Panc1 (cell line): ENCODE results near the gene SLC35F2. TPM values are rescaled to one million over a fixed set of nuclear protein-coding genes. Genes with fewer than 3 reads are reported as not detected.

Source experiments
- ATAC-seq: fragments of 200-7000 bp; cut with Tn5 transposase; 2 replicates; pipeline ENCODE4 v1.9.1; 2020; ENCODE audit warnings: mild to moderate bottlenecking, moderate library complexity
- BruUV-seq: library from RNA; stranded (reverse); fragments of 400-500 nt; replicated peaks from 2 replicates; lab custom pipeline; 2021; lab: Mats Ljungman, UMichigan
- CTCF ChIA-PET: fragments of 300-600 bp; sonication (Branson Sonifier 250); formaldehyde crosslinking; loops from one replicate; lab custom pipeline; 2022; ENCODE audit warnings: antibody characterized with exemption; lab: Charles Lee
- POLR2A ChIA-PET: fragments of 300-600 bp; sonication (Branson Sonifier 250); formaldehyde crosslinking; loops from one replicate; lab custom pipeline; 2022; ENCODE audit warnings: antibody characterized with exemption; lab: Charles Lee
- DNase-seq: peaks from one replicate; pipeline ENCODE4 v3.0.0-alpha.2; 2010; ENCODE audit warnings: low read depth, low spot score
- H3K27ac ChIP-seq: 2 replicates; pipeline ENCODE4 v1.5.1; 2011; ENCODE audit warnings: mild to moderate bottlenecking, low read length, inconsistent platforms
- H3K27me3 ChIP-seq: fragments of 200-500 bp; sonication (Bioruptor generic); 2 replicates; pipeline ENCODE4 v1.6.0; 2014; ENCODE audit warnings: low read length, inconsistent platforms; ENCODE audit not compliant: control insufficient read depth, insufficient read depth
- H3K36me3 ChIP-seq: fragments of 200-500 bp; sonication (Bioruptor generic); 2 replicates; pipeline ENCODE4 v1.5.1; 2014; ENCODE audit warnings: inconsistent platforms, mild to moderate bottlenecking, low read length, moderate library complexity; ENCODE audit not compliant: control insufficient read depth, insufficient read depth
- H3K4me1 ChIP-seq: 2 replicates; pipeline ENCODE4 v1.5.1; 2011; ENCODE audit warnings: inconsistent platforms, mild to moderate bottlenecking, low read length, moderate library complexity; ENCODE audit not compliant: control insufficient read depth, insufficient read depth
- H3K4me3 ChIP-seq, 2 experiments: 2 replicates each; pipeline ENCODE4 v1.5.1; 2011 to 2012; ENCODE audit warnings: low read depth in 2 of 2, low read length in 2 of 2, mild to moderate bottlenecking in 2 of 2, inconsistent platforms in 1 of 2, moderate library complexity in 1 of 2
- H3K9me3 ChIP-seq: fragments of 200-500 bp; sonication (Bioruptor generic); 2 replicates; pipeline ENCODE4 v1.5.1; 2014; ENCODE audit warnings: low read depth, mild to moderate bottlenecking, inconsistent platforms, low read length, moderate library complexity; ENCODE audit not compliant: control insufficient read depth, insufficient read depth
- CTCF ChIP-seq: fragments of 450-650 bp; IDR thresholded peaks from 2 replicates; pipeline ENCODE4 v1.5.1; 2017; ENCODE audit warnings: mild to moderate bottlenecking
- POLR2AphosphoS5 ChIP-seq: IDR thresholded peaks from 2 replicates; pipeline ENCODE4 v1.6.1; 2012; ENCODE audit warnings: mild to moderate bottlenecking, low read depth, low read length, moderate library complexity
- REST ChIP-seq, 2 experiments: IDR thresholded peaks; 2 replicates each; pipeline ENCODE4 v1.6.1; 2011 to 2012; ENCODE audit warnings: low read depth in 2 of 2, control low read depth in 1 of 2, low read length in 1 of 2, mild to moderate bottlenecking in 1 of 2, moderate library complexity in 1 of 2; ENCODE audit not compliant: insufficient read depth in 1 of 2
- SIN3A ChIP-seq: IDR thresholded peaks from 2 replicates; pipeline ENCODE4 v1.6.1; 2012; ENCODE audit warnings: low read depth, mild to moderate bottlenecking, low read length, moderate library complexity, borderline replicate concordance; ENCODE audit not compliant: insufficient read depth
- TCF7L2 ChIP-seq: IDR thresholded peaks from 2 replicates; pipeline ENCODE4 v1.6.1; 2011; ENCODE audit warnings: mild to moderate bottlenecking, low read depth, low read length, inconsistent platforms
- in situ Hi-C: cut with HindIII; loops from 2 replicates; pipeline ENCODE4 v1.10.0; 2016; ENCODE audit warnings: low sequenced_read_pairs, low pct_unique_long_range_greater_than_20kb
- intact Hi-C: fragments of 100-400 bp; cut with micrococcal nuclease; formaldehyde crosslinking; loops from one replicate; pipeline ENCODE4 v1.10.0; 2022; ENCODE audit not compliant: unreplicated experiment
- total RNA-seq: library from RNA; stranded (reverse); gene quantifications from one replicate; pipeline ENCODE4 v1.2.1, GENCODE V29; 2021; ENCODE audit not compliant: unreplicated experiment

Gene SLC35F2
- total RNA-seq, 1 experiment from 2014 or later: 89.4 TPM

DNA sequence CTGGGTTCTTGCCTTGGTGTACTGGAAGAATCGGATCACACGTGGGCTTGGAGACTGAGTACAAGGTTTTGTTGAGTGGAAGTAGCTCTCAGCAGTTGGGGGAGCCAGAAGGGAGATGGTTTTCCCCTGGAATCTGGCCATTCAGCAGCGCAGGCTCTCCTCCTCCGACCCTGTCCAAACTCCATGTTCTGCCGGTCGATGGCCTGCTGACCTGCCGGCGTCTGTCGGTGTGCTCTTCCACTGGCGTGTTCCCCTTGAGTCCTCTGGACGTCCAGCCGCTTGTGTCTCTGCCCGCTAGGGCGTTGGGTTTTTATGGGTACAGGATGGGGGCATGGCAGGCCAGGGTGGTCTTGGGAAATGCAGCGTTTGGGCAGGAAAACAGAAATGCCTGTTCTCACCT, 108.3 kb downstream of the SLC35F2 start:
- in situ Hi-C loops: no loop called here
- Histone ChIP-seq H3K9me3 (no peaks in the 10 kb centered on the region), H3K27me3 (no peaks in the 10 kb centered on the region), H3K4me3 (no peak overlapping the region), H3K36me3 (no peaks in the 10 kb centered on the region), H3K4me1 (no peaks in the 10 kb centered on the region), H3K27ac (no peak overlapping the region)
- DNase-seq: no peak
- no TSS peak for BruUV-seq
- no peak for ATAC-seq
- POLR2A ChIA-PET: no interaction called here
- CTCF ChIA-PET: no interaction called here
- intact Hi-C loops: no loop called here
- TF ChIP-seq TCF7L2 (no peak), POLR2AphosphoS5 (no peak), SIN3A (no peak), REST (IDR thresholded peaks at IDR 0.05; ENCODE audit: insufficient read depth in 1 of 2, low read depth in 2 of 2, low read length in 1 of 2) (no peak), CTCF (no peak)

DNA sequence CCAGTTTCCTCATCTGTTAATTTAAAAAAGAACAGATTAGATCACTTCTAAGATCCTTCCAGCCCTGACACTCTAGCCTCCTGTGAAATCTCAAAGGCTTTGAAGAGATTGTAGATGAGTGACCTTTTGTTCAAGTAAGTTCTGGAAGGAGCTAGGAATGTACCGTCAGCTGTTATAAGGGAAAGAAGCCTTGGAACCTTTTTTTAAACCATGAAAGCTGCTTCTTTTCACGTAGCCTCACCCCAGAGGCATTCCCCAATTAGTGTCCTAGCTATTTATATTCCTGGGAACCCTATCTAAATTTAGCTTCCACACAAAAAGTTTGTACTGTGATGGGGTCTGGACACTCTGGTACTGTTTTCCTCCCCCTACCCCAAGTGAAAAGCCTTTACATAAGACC, 111.0 kb downstream of the SLC35F2 start:
- CTCF ChIA-PET: no interaction called here
- H3K36me3 ChIP-seq: no peaks in the 10 kb centered on the region
- H3K4me3 ChIP-seq: no peak overlapping the region
- BruUV-seq: no TSS peak
- H3K27ac ChIP-seq: no peak overlapping the region
- intact Hi-C loops: no loop called here
- ATAC-seq (no peak), DNase-seq (no peak)
- no peak for TF ChIP-seq CTCF
- TF ChIP-seq POLR2AphosphoS5: no peak
- no peak for TF ChIP-seq TCF7L2
- TF ChIP-seq SIN3A: no peak
- TF ChIP-seq REST (IDR thresholded peaks at IDR 0.05; ENCODE audit: insufficient read depth in 1 of 2, low read depth in 2 of 2, low read length in 1 of 2): no peak
- POLR2A ChIA-PET: no interaction called here
- in situ Hi-C loops: no loop called here
- H3K4me1 ChIP-seq: no peaks in the 10 kb centered on the region
- H3K9me3 ChIP-seq: no peaks in the 10 kb centered on the region
- no peaks in the 10 kb centered on the region for H3K27me3 ChIP-seq
